ENCODE measurements around the gene SBF2. TPM values are rescaled to one million over a fixed set of nuclear protein-coding genes. Genes with fewer than 3 reads are reported as not detected.

Gene SBF2
- total and polyA plus RNA-seq, 9 of the 15 experiments (the other 6 are each of a cell fraction or from before 2014, with no cell fraction given) = 0.80 to 9.5 (median 5.0) TPM

- no peak for TF ChIP-seq ZFP91 (CRISPR knock-in tag; IDR thresholded peaks at IDR 0.05)
- TF ChIP-seq ZBTB49 (CRISPR knock-in tag; IDR thresholded peaks at IDR 0.05; ENCODE audit: borderline replicate concordance) = no peak
- TF ChIP-seq HES1 (IDR thresholded peaks at IDR 0.05; ENCODE audit: low read depth) = no peak
- TF ChIP-seq ZNF707 (CRISPR knock-in tag; conservative IDR thresholded peaks at IDR 0.05) = no peak
- TF ChIP-seq ZNF589 (CRISPR knock-in tag; IDR thresholded peaks at IDR 0.05; ENCODE audit: low read depth) = no peak
These were observed 536.0 kb downstream of the SBF2 start (continued) for GRCh38 chr11:9757809-9758636.
